IMR-90 (cell line): ENCODE data around the gene MBNL3. TPM values are rescaled to one million over a fixed set of nuclear protein-coding genes. Genes with fewer than 3 reads are reported as not detected.

ENCODE experiments used
- ATAC-seq: fragments of 200-7000 bp; cut with Tn5 transposase; 2 replicates; pipeline ENCODE4 v1.9.1; 2020; ENCODE audit warnings: low read depth, mild to moderate bottlenecking, moderate library complexity
- BruUV-seq: library from RNA; stranded (reverse); fragments of 400-500 nt; replicated peaks from 2 replicates; lab custom pipeline; 2021; lab: Mats Ljungman, UMichigan
- CTCF ChIA-PET: fragments of 300-600 bp; formaldehyde crosslinking; extraction: SDS; loops from one replicate; lab custom pipeline; 2021; ENCODE audit warnings: antibody characterized with exemption; lab: Yijun Ruan, JAX
- POLR2A ChIA-PET: fragments of 300-600 bp; sonication (Branson Sonifier 250); formaldehyde crosslinking; loops from one replicate; lab custom pipeline; 2022; ENCODE audit warnings: antibody characterized with exemption; ENCODE audit not compliant: unreplicated experiment; lab: Charles Lee
- DNase-seq: peaks from one replicate; pipeline ENCODE4 v3.0.0; 2013
- H2AFZ ChIP-seq: replicated peaks from 2 replicates; pipeline ENCODE3; 2013; ENCODE audit warnings: low read length, mild to moderate bottlenecking; ENCODE audit not compliant: poor library complexity
- H2AK5ac ChIP-seq: 2 replicates; pipeline ENCODE4 v1.6.1; 2013; ENCODE audit warnings: low read depth, low read length, inconsistent platforms
- H2AK9ac ChIP-seq: replicated peaks from 2 replicates; pipeline ENCODE3; 2013; ENCODE audit warnings: mild to moderate bottlenecking, low read depth, low read length, moderate library complexity; ENCODE audit not compliant: poor library complexity
- H2BK120ac ChIP-seq: 2 replicates; pipeline ENCODE4 v1.6.1; 2013; ENCODE audit warnings: low read depth, low read length, inconsistent platforms
- H2BK15ac ChIP-seq: 3 replicates; pipeline ENCODE4 v1.6.1; 2013; ENCODE audit warnings: low read depth, low read length, inconsistent platforms
- H2BK20ac ChIP-seq: 2 replicates; pipeline ENCODE4 v1.6.1; 2013; ENCODE audit warnings: low read depth, mild to moderate bottlenecking, inconsistent platforms, low read length, moderate library complexity
- H2BK5ac ChIP-seq: 2 replicates; pipeline ENCODE4 v1.6.1; 2013; ENCODE audit warnings: mild to moderate bottlenecking, low read depth, low read length, inconsistent platforms; ENCODE audit not compliant: poor library complexity, severe bottlenecking
- H3K14ac ChIP-seq: replicated peaks from 2 replicates; pipeline ENCODE4 v1.6.1; 2013; ENCODE audit warnings: low read depth, low read length, inconsistent platforms
- H3K18ac ChIP-seq: 2 replicates; pipeline ENCODE4 v1.6.1; 2013; ENCODE audit warnings: low read depth, low read length, control low read depth
- H3K23ac ChIP-seq: 2 replicates; pipeline ENCODE4 v1.6.1; 2013; ENCODE audit warnings: low read depth, low read length, inconsistent platforms
- H3K27ac ChIP-seq: 2 replicates; pipeline ENCODE4 v1.5.1; 2013; ENCODE audit warnings: mild to moderate bottlenecking, control low read depth, low read length; ENCODE audit not compliant: insufficient read depth
- H3K27me3 ChIP-seq: 2 replicates; pipeline ENCODE4 v1.6.1; 2013; ENCODE audit warnings: low read length; ENCODE audit not compliant: control insufficient read depth, insufficient read depth
- H3K36me3 ChIP-seq: 2 replicates; pipeline ENCODE4 v1.6.1; 2013; ENCODE audit warnings: low read length, mixed read lengths; ENCODE audit not compliant: control insufficient read depth, insufficient read depth
- H3K4ac ChIP-seq: 2 replicates; pipeline ENCODE4 v1.6.1; 2013; ENCODE audit warnings: low read depth, low read length, inconsistent platforms
- H3K4me1 ChIP-seq: 2 replicates; pipeline ENCODE4 v1.6.1; 2013; ENCODE audit warnings: low read length, mixed read lengths; ENCODE audit not compliant: control insufficient read depth, insufficient read depth
- H3K4me2 ChIP-seq: 2 replicates; pipeline ENCODE4 v1.6.1; 2013; ENCODE audit warnings: low read depth, mild to moderate bottlenecking, control low read depth, low read length, moderate library complexity
- H3K4me3 ChIP-seq: 2 replicates; pipeline ENCODE4 v1.5.1; 2013; ENCODE audit warnings: low read depth, mild to moderate bottlenecking, control low read depth, low read length, moderate library complexity; ENCODE audit not compliant: insufficient read depth
- H3K56ac ChIP-seq: 2 replicates; pipeline ENCODE4 v1.6.1; 2013; ENCODE audit warnings: low read length, inconsistent platforms; ENCODE audit not compliant: insufficient read depth; ENCODE audit errors: extremely low read depth
- H3K79me1 ChIP-seq, 2 experiments: 2 replicates each; pipeline ENCODE4 v1.6.1; 2013; ENCODE audit warnings: low read length in 2 of 2, inconsistent platforms in 1 of 2, low read depth in 1 of 2
- H3K9ac ChIP-seq: 2 replicates; pipeline ENCODE4 v1.6.1; 2013; ENCODE audit warnings: low read depth, low read length, control low read depth
- H3K9me1 ChIP-seq: 2 replicates; pipeline ENCODE4 v1.6.1; 2013; ENCODE audit warnings: low read length, inconsistent platforms; ENCODE audit not compliant: insufficient read depth
- H3K9me3 ChIP-seq: 2 replicates; pipeline ENCODE4 v1.6.1; 2013; ENCODE audit warnings: low read length; ENCODE audit not compliant: control insufficient read depth, insufficient read depth
- H4K20me1 ChIP-seq: 2 replicates; pipeline ENCODE4 v1.6.1; 2013; ENCODE audit warnings: low read length, inconsistent platforms; ENCODE audit not compliant: insufficient read depth
- H4K5ac ChIP-seq: 2 replicates; pipeline ENCODE4 v1.6.1; 2013; ENCODE audit warnings: mild to moderate bottlenecking, low read depth, low read length, control low read depth
- H4K8ac ChIP-seq, 2 experiments: 2 replicates each; pipeline ENCODE4 v1.6.1; 2013; ENCODE audit warnings: low read depth in 2 of 2, low read length in 2 of 2, control low read depth in 1 of 2, inconsistent platforms in 1 of 2
- H4K91ac ChIP-seq: 2 replicates; pipeline ENCODE4 v1.6.1; 2013; ENCODE audit warnings: low read depth, low read length, inconsistent platforms; ENCODE audit not compliant: insufficient read depth
- CEBPB ChIP-seq: IDR thresholded peaks from 2 replicates; pipeline ENCODE4 v1.6.1; 2012; ENCODE audit warnings: low read depth, low read length, improper control_type of control experiment
- CHD1 ChIP-seq: IDR thresholded peaks from 2 replicates; pipeline ENCODE4 v1.6.1; 2012; ENCODE audit warnings: low read depth, low read length, improper control_type of control experiment
- WGBS, 2 experiments: methylation state at CpG; one replicate each; pipeline versions ENCODE4 v1.1.5 to v1.1.7; 2013; ENCODE audit warnings: missing lambda C conversion rate in 2 of 2; ENCODE audit not compliant: insufficient read length in 1 of 2; ENCODE audit errors: extremely low coverage in 2 of 2; 5-methylcytosine and 5-hydroxymethylcytosine counted together
- dilution Hi-C: fragments of 300-500 bp; cut with HindIII; formaldehyde crosslinking; loops from one replicate; pipeline ENCODE4 v1.14.3; 2018; ENCODE audit warnings: low sequenced_read_pairs; ENCODE audit not compliant: unreplicated experiment
- in situ Hi-C: fragments of 300-500 bp; cut with MboI; formaldehyde crosslinking; loops from 3 replicates; pipeline ENCODE4 v1.14.3; 2019; ENCODE audit warnings: low sequenced_read_pairs, inconsistent platforms, mixed read lengths
- intact Hi-C: fragments of 100-400 bp; cut with micrococcal nuclease; formaldehyde crosslinking; loops from 2 replicates; pipeline ENCODE4 v1.10.0; 2022
- polyA plus RNA-seq, 3 experiments: library from polyadenylated mRNA; depleted of rRNA; stranded (reverse); fragments of >200 nt; gene quantifications; 2 replicates each; pipeline ENCODE4 v1.2.3, GENCODE V29; 2012; ENCODE audit warnings: low replicate concordance in 1 of 3
- total RNA-seq: library from RNA; depleted of rRNA; stranded (reverse); fragments of >200 nt; gene quantifications from 2 replicates; pipeline ENCODE4 v1.2.3, GENCODE V29; 2012

Gene MBNL3
- total and polyA plus RNA-seq, 2 of the 4 experiments (the other 2 are of a cell fraction): 0.32 to 1.1 TPM

DNA sequence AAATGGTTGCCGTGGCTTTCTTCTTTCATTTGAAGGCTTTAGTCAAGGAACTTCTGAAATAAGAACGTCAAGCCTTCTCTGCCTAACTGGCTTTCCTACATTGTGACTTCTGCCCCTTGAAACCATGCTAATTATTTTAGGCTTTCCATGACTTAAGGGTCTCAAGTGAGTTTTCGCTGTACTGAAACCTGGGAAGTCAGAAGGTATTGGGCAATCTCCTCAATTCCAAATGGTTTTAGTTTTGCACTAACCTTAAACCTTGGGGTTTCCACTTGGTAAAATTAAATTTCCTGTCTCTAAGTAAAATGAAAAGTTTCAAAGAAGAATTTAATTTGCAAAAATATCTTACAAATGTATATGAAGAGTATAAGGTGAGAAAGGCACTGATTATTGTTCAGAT is 73.8 kb downstream of the MBNL3 start:
- TF ChIP-seq CHD1 (no peak), CEBPB (peak; percentile 41; the same call in 1 of the 2 replicates)

More for the DNA sequence above, 73.8 kb downstream of the MBNL3 start:
- H2BK5ac ChIP-seq: no peak overlapping the region
- H3K56ac ChIP-seq: no peak overlapping the region
- H2AFZ ChIP-seq: no peak overlapping the region
- no peaks in the 10 kb centered on the region for H3K36me3 ChIP-seq
- H3K27me3 ChIP-seq: peaks cover 1% of the 10 kb centered on the region
- DNase-seq: no peak
- no peak overlapping the region for H3K4ac ChIP-seq
- BruUV-seq: no TSS peak
- no peak for ATAC-seq
- no peak overlapping the region for H3K4me3 ChIP-seq
- no peak overlapping the region for H4K91ac ChIP-seq
- no peaks in the 10 kb centered on the region for H3K4me1 ChIP-seq
- H3K9me3 ChIP-seq: no peaks in the 10 kb centered on the region
- no peaks in the 10 kb centered on the region for H3K9me1 ChIP-seq
- dilution Hi-C loops: no loop called here
- no peak overlapping the region for H2BK15ac ChIP-seq
- intact Hi-C loops: no loop called here
- no peak overlapping the region for H2AK9ac ChIP-seq
- WGBS, 2 experiments: no CpG with 5 or more reads among the region's 3 CpGs
- H3K14ac ChIP-seq: no peak overlapping the region
- no peaks in the 10 kb centered on the region for H3K79me1 ChIP-seq
- H2BK20ac ChIP-seq: no peak overlapping the region
- no peak overlapping the region for H2BK120ac ChIP-seq
- H4K5ac ChIP-seq: no peak overlapping the region
- H4K20me1 ChIP-seq: no peaks in the 10 kb centered on the region
- ChIA-PET POLR2A (no interaction called here), CTCF (no interaction called here)
- H3K18ac ChIP-seq: no peak overlapping the region
- H4K8ac ChIP-seq: no peak overlapping the region
- in situ Hi-C loops: no loop called here
- H2AK5ac ChIP-seq: no peak overlapping the region
- no peak overlapping the region for H3K27ac ChIP-seq
- no peak overlapping the region for H3K9ac ChIP-seq
- H3K4me2 ChIP-seq: no peak overlapping the region
- no peak overlapping the region for H3K23ac ChIP-seq
